Fibroblast of mammary gland (primary cell): Measurements from ENCODE around the gene ABCA7.

Source experiments
- DNase-seq: peaks from one replicate; pipeline ENCODE4 v3.0.0-alpha.2; 2010; ENCODE audit warnings: low read depth
- H3K4me3 ChIP-seq: 2 replicates; pipeline ENCODE4 v1.5.1; 2011; ENCODE audit warnings: low read depth, mild to moderate bottlenecking, low read length, moderate library complexity; ENCODE audit not compliant: control insufficient read depth
- CTCF ChIP-seq: conservative IDR thresholded peaks from 2 replicates; pipeline ENCODE4 v1.5.1; 2011; ENCODE audit warnings: low read depth, low read length, inconsistent platforms; ENCODE audit not compliant: control insufficient read depth, insufficient read depth

The ABCA7 gene

GRCh38 chr19:1008268-1009040 is 31.5 kb upstream of the ABCA7 start:
- H3K4me3 ChIP-seq, result no peak overlapping the region
- DNase-seq, result no peak
- TF ChIP-seq CTCF, result no peak

- DNase-seq, result no peak
- TF ChIP-seq CTCF, result no peak
These were observed 30.6 kb upstream of the ABCA7 start for GRCh38 chr19:1009041-1009980.

GRCh38 chr19:1009981-1010538 is 29.8 kb upstream of the ABCA7 start:
- no peak for DNase-seq
- no peak overlapping the region for H3K4me3 ChIP-seq
- TF ChIP-seq CTCF, result no peak

More at GRCh38 chr19:1009041-1009980, 30.6 kb upstream of the ABCA7 start:
- no peak overlapping the region for H3K4me3 ChIP-seq

- DNase-seq, result no peak
- TF ChIP-seq CTCF, result no peak
- H3K4me3 ChIP-seq, result no peak overlapping the region
These were observed 29.1 kb upstream of the ABCA7 start for GRCh38 chr19:1010586-1011510.

GRCh38 chr19:1011831-1012333 is 28.0 kb upstream of the ABCA7 start:
- no peak for DNase-seq
- H3K4me3 ChIP-seq, result no peak overlapping the region
- no peak for TF ChIP-seq CTCF

- no peak overlapping the region for H3K4me3 ChIP-seq
- no peak for TF ChIP-seq CTCF
- DNase-seq, result no peak
These were observed 27.6 kb upstream of the ABCA7 start for GRCh38 chr19:1012334-1012733.
